ENCODE data around the gene SLC6A2. TPM values are rescaled to one million over a fixed set of nuclear protein-coding genes. Genes with fewer than 3 reads are reported as not detected.

SLC6A2 gene
- 0.07 and 0.23 TPM in 2 replicates for total RNA-seq

GRCh38 chr16:55655897-55656681, at the start of gene SLC6A2:
TSS of gene SLC6A2 (plus strand) at chr16:55655988. CDS start at chr16:55656695, 707 bp downstream.

Other genes starting within 250 kb of the SLC6A2 start
- gene MMP2, start 176.8 kb upstream of the SLC6A2 start, total RNA-seq = 50.8 and 56.6 TPM in 2 replicates
- gene LPCAT2, start 146.9 kb upstream of the SLC6A2 start, total RNA-seq = 37.3 and 40.3 TPM in 2 replicates
- 57.3 and 58.2 TPM in 2 replicates for gene CAPNS2, start 89.3 kb upstream of the SLC6A2 start, total RNA-seq
- not detected in 2 replicates for gene CES1, start 177.1 kb downstream of the SLC6A2 start, total RNA-seq
- gene CES5A, start 219.4 kb downstream of the SLC6A2 start, total RNA-seq = not detected in 2 replicates

Measured in airway epithelial cell (primary cell).